ENCODE data around the gene CDK4. TPM values are rescaled to one million over a fixed set of nuclear protein-coding genes. Genes with fewer than 3 reads are reported as not detected.

Gene CDK4
- total RNA-seq, 2 experiments from 2014 or later = 87.7 to 88.6 TPM

DNA sequence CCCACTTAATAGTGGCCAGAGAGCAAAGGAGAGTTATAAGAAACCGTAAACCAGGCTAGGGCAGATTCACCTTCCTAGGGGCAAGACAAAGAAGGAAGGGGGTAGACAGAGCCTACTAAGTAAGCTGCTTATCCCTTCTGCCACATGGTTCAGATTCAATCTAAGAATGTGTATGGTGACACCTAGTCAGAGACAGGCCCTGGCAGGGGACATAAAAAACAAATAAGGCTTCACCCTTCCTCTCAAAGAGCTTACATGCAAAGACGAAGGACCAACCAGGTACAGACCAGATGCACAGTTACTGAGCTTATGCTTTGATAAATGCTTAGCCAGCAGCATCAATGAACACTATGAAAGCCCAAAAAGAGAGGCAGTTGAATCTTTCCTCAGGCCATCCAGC is 10.4 kb upstream of the CDK4 start:
- no peak overlapping the region for H3K27ac Mint-ChIP-seq
- H3K36me3 Mint-ChIP-seq (ENCODE audit: low read depth) = peaks cover 12% of the 10 kb centered on the region
- no peak overlapping the region for H3K4me3 Mint-ChIP-seq
- POLR2A ChIA-PET = interaction anchor here (1.1 to 1.4 kb wide), 2 partner anchors 10 to 140 kb away, joined by 3 to 4 read pairs; partner anchors contain the start of genes EEF1AKMT3 and METTL1
- no peak for DNase-seq
- no peaks in the 10 kb centered on the region for H3K9me3 Mint-ChIP-seq
- H3K27me3 Mint-ChIP-seq = peaks cover 12% of the 10 kb centered on the region
- CTCF ChIA-PET = interaction anchor here (1.4 to 1.7 kb wide), 2 partner anchors 21 to 137 kb away, joined by 4 read pairs; no protein-coding TSS in a partner anchor
- peaks cover 39% of the 10 kb centered on the region for H3K4me1 Mint-ChIP-seq

DNA sequence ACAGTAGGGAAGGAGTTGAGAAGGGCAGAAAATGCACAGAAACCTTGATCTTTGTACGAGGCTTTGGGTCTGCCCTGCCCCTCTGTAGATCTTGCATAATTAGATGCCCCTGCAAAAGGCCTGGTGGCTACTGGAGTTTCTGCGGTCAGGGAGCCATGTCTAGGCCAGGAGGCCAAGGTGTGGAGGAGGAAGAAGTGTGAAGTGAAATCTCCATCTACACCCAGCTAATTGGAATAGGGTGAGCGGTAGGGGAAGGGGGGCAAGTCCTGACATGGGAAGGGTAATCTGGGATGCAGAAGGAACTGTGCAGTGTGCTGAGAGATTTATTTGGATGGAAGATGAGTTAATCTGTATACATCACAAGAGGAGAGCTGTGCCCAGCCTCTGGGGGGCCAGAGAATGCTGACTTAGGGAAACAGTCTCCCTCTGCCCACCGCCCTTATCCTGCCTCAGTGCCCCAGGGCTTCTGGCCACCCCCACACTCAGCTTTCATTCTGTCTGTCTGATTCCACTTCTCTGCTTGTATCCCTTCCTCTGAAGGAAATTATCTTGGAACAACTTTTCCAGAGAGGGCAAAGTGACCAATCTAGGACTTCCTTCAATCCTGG is 9.4 kb upstream of the CDK4 start:
- no peak for DNase-seq
- Mint-ChIP-seq H3K4me1 (peaks cover 43% of the 10 kb centered on the region), H3K27ac (no peak overlapping the region), H3K9me3 (no peaks in the 10 kb centered on the region), H3K36me3 (ENCODE audit: low read depth) (peaks cover 17% of the 10 kb centered on the region), H3K4me3 (no peak overlapping the region), H3K27me3 (peaks cover 10% of the 10 kb centered on the region)
- POLR2A ChIA-PET = interaction anchor here (1.1 to 2.2 kb wide), 2 partner anchors 22 to 141 kb away, joined by 3 to 7 read pairs; no protein-coding TSS in a partner anchor
- CTCF ChIA-PET = interaction anchor here (1.4 kb wide), 1 partner anchor 138 kb away, joined by 4 read pairs; no protein-coding TSS in a partner anchor

DNA sequence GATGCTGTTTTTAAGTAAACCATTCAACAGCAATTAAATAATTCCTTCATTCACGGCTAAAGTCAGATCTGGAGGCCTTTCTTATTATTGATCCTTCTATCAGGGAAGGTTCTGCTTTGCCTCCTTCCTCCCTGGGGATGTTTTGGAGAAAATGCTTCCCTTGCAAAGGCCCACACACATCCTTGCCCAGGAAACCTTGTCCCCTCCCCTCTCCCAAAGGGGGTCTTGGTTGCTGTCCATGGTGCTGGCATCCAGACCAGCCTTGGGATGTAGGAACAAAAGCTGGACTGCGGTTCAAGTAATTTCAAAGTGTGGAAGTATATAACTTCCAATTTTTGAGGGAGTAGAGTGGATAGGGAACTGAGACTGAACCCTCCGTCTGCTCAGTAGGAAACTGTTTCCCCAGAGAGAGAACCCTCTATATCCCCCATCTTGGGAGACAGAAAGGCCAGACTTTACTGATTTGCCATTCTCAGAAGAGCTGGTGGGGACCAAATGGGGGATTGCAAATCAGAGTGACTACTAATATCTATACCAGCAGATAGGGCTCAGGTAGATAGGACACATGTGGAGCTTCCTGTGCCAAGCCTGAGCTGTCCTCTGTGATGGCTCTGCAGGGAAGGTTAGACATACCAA is 8.4 kb upstream of the CDK4 start:
- ChIA-PET POLR2A (interaction anchor here (2.0 to 2.2 kb wide), 2 partner anchors 8 to 23 kb away, joined by 5 to 7 read pairs; no protein-coding TSS in a partner anchor), CTCF (interaction anchor here (0.5 to 2.3 kb wide), 7 partner anchors 16 to 138 kb away, joined by 3 to 8 read pairs (median 4); partner anchors contain the start of gene TSPAN31)
- Mint-ChIP-seq H3K9me3 (no peaks in the 10 kb centered on the region), H3K4me3 (no peak overlapping the region), H3K4me1 (peaks cover 40% of the 10 kb centered on the region), H3K27ac (no peak overlapping the region), H3K36me3 (ENCODE audit: low read depth) (peaks cover 17% of the 10 kb centered on the region), H3K27me3 (peaks cover 3% of the 10 kb centered on the region)
- DNase-seq = no peak

DNA sequence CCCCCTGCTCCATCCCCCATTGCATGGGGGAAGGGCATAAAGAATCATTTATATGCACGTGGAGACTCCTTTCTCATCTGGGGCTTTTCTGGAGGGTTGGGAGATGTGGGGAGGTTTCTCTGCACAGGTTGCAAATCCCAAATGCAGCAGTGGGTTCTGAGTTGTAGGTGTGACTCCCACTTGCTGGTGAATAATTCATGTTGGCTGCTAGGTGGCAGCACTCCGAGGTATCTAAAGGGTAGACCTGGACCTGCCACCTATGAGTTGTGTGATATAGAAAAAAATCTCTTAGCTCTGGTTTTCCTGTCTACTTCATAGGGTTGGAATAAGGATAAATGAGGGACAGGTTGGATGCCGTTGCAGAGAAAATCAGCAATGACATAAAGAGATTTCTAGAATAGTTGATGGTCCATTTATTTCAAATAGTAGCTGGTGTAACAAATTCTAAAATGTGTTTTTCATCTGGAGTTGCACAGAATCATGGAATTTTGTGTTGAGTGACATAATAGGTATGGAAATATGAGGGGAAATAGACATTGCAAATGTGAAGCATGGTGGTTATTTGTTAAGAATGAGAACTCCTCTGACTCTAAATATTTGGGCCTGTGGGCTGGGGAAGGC is 7.4 kb upstream of the CDK4 start:
- Mint-ChIP-seq H3K27me3 (peaks cover 2% of the 10 kb centered on the region), H3K36me3 (ENCODE audit: low read depth) (peaks cover 17% of the 10 kb centered on the region), H3K27ac (no peak overlapping the region), H3K4me1 (peaks cover 34% of the 10 kb centered on the region), H3K4me3 (no peak overlapping the region), H3K9me3 (no peaks in the 10 kb centered on the region)
- POLR2A ChIA-PET = interaction anchor here (0.6 to 2.2 kb wide), 6 partner anchors 9 to 280 kb away, joined by 3 to 7 read pairs (median 4); partner anchors contain the start of genes ARHGAP9 and TSPAN31
- DNase-seq = peak; percentile 48
- CTCF ChIA-PET = interaction anchor here (0.6 to 2.3 kb wide), 18 partner anchors 8 to 146 kb away, joined by 3 to 10 read pairs (median 6); partner anchors contain the start of genes CYP27B1, EEF1AKMT3, METTL1 and TSFM

DNA sequence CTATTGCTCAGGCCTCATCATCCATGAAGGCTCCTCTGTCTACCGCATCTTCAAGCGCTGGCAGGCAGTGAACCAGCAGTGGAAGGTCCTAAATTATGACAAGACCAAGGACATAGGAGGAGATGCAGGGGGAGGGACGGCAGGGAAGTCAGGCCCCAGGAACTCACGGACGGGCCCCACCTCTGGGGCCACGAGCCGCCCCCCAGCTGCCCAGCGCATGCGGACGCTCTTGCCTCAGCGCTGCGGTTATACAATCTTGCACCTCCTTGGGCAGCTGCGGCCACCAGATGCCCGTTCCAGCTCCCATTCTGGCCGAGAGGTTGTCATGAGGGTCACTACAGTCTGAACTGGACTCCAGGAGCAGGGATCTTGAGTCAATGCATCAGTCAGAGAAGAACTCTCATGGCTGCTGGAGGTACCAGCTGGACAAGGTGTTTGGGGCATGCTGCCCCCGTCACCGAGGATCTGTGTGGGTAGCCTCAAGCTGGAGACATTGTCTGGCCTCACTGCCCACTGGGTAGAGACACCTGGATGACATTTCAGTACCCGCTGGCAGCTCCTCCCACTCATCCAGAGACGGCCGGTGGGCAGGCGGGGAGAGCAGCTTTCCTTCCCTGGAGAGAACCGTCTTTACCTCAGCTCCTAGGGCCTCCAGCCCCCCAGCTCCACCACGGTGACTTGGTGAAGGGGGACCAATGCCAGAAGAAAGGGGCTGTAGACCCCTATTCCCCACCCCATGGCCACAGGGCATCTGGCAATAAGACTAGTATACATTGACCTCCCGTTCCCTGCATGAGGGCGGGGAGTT is 6.6 kb upstream of the CDK4 start:
- DNase-seq = no peak
- CTCF ChIA-PET = interaction anchor here (1.0 to 2.3 kb wide), 15 partner anchors 9 to 147 kb away, joined by 3 to 10 read pairs (median 7); partner anchors contain the start of genes CYP27B1, EEF1AKMT3, METTL1 and TSFM
- Mint-ChIP-seq H3K4me3 (no peak overlapping the region), H3K27ac (no peak overlapping the region), H3K4me1 (peaks cover 36% of the 10 kb centered on the region), H3K9me3 (no peaks in the 10 kb centered on the region), H3K27me3 (peaks cover 3% of the 10 kb centered on the region), H3K36me3 (ENCODE audit: low read depth) (peaks cover 17% of the 10 kb centered on the region)
- POLR2A ChIA-PET = interaction anchor here (0.7 to 2.2 kb wide), 6 partner anchors 10 to 279 kb away, joined by 3 to 7 read pairs (median 4); partner anchors contain the start of genes ARHGAP9, TSFM and TSPAN31

DNA sequence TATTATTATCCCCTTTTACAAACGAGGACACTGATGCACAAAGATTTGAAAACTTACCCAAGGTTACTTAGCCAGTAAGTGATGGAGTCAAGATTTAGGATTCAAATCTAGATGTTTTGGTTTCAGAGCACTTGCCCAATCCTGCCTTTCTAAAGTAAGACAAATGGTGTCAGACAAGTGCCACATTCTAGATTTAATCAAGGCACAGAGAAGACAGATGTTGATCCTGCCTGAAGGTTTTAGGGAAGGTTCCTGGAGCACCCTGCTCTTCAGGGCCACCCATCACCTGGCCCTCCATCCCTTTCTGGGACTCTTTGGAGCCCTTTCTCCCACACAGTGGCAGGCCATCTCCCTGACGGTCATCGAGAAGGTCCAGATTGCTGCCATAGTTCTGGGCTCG is 5.7 kb upstream of the CDK4 start:
- ChIA-PET POLR2A (no interaction called here), CTCF (interaction anchor here (2.4 kb wide), 1 partner anchor 145 kb away, joined by 14 read pairs; no protein-coding TSS in a partner anchor)
- no peaks in the 10 kb centered on the region for H3K9me3 Mint-ChIP-seq
- no peak overlapping the region for H3K4me3 Mint-ChIP-seq
- H3K27ac Mint-ChIP-seq = no peak overlapping the region
- H3K36me3 Mint-ChIP-seq (ENCODE audit: low read depth) = peaks cover 17% of the 10 kb centered on the region
- DNase-seq = no peak
- H3K4me1 Mint-ChIP-seq = peaks cover 40% of the 10 kb centered on the region
- peaks cover 3% of the 10 kb centered on the region for H3K27me3 Mint-ChIP-seq

DNA sequence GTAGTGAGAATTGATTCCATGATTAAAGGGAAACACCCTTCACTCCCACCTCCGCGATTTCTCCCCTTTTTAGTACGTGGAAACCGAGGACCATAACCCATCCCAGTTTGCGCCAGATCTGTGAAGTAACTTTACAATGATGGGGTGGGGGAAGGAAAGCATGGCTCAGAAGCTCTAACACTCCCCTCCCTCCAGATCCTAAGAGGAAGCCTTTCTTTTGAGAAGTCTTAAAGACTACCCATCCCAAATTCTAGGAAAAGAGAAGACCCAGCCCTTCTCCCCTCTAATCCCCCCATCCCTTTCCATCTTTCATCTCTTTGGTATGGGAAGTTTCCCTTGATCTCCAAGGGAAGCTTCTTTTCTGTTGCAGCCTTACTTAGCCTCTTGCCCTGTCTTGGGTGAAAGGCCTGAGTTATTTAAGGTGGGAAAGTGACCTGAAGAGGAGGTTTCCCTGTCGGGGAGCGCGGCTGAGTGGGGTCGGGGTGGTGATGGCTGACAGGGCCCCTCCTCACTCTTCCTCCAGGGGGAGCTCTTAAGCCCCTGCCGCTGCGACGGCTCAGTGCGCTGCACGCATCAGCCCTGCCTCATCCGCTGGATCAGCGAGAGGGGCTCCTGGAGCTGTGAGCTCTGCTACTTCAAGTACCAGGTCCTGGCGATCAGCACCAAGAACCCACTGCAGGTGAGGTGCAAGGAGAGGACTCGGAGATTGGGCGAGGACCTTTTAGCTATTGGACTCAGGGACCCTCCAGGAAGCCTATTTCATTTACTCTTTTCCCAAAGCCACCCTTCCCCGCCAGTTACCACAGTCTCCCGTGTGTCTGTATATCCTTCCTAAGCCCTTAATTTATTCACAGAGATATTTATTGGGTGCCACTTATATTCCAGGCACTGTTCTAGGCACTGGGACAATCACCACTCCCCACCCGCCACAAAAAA is 4.6 kb upstream of the CDK4 start:
- H3K27me3 Mint-ChIP-seq = peaks cover 3% of the 10 kb centered on the region
- ChIA-PET CTCF (interaction anchor here (0.5 to 2.4 kb wide), 25 partner anchors 8 to 329 kb away, joined by 3 to 39 read pairs (median 6); partner anchors contain the start of genes CTDSP2, CYP27B1, EEF1AKMT3 and METTL1), POLR2A (interaction anchor here (0.6 to 2.4 kb wide), 10 partner anchors 8 to 184 kb away, joined by 3 to 13 read pairs (median 4); partner anchors contain the start of genes ATP23, PIP4K2C, TSFM and TSPAN31)
- peak overlapping the region; percentile 78 for H3K4me3 Mint-ChIP-seq
- no peaks in the 10 kb centered on the region for H3K9me3 Mint-ChIP-seq
- H3K36me3 Mint-ChIP-seq (ENCODE audit: low read depth) = peaks cover 21% of the 10 kb centered on the region
- DNase-seq = peak; percentile 74
- H3K4me1 Mint-ChIP-seq = peaks cover 49% of the 10 kb centered on the region
- peak overlapping the region; percentile 8 for H3K27ac Mint-ChIP-seq

DNA sequence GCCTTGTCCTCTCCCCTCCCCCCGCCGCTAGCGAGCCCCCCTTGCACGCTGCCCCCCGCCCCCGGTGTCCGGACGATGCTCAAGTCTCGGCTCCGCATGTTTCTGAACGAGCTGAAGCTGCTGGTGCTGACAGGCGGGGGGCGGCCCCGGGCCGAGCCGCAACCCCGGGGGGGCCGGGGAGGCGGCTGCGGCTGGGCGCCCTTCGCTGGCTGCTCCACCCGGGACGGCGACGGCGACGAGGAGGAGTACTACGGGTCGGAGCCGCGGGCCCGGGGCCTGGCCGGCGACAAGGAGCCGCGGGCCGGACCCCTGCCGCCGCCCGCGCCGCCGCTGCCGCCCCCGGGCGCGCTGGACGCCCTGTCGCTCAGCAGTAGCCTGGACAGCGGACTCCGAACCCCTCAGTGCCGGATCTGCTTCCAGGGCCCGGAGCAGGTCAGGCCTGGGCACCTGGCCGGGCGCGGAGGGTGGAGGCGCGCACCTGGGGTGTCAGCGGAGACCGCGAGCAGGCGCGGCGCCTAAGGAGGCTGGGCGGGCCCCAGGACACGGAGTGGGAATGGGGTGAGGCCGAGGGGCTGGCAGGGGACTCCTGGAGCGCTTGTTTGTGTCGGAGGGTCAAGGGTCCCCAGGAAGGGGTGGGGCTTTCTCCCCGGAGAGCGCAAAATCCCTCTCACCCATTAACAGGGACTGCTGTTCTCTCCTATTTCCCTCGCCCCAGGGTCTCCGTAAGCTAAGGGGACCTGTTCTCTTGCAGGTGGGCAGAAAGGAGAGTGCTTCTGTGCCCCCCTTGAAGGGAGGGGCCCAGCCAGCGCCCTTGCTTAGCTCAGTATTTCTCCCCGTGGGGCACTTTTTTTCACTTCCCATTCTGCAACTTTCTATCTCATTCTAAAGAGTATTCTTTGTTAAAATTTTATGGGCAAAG is 3.6 kb upstream of the CDK4 start:
- Mint-ChIP-seq H3K4me1 (peaks cover 58% of the 10 kb centered on the region), H3K27ac (peak overlapping the region; percentile 8), H3K27me3 (peaks cover 3% of the 10 kb centered on the region), H3K4me3 (peak overlapping the region; percentile 78), H3K36me3 (ENCODE audit: low read depth) (peaks cover 28% of the 10 kb centered on the region), H3K9me3 (no peaks in the 10 kb centered on the region)
- ChIA-PET CTCF (interaction anchor here (0.6 to 2.4 kb wide), 18 partner anchors 9 to 209 kb away, joined by 3 to 39 read pairs (median 12); partner anchors contain the start of genes CYP27B1, EEF1AKMT3, METTL1 and TSFM), POLR2A (interaction anchor here (1.0 to 2.4 kb wide), 8 partner anchors 9 to 185 kb away, joined by 3 to 13 read pairs (median 5); partner anchors contain the start of genes ATP23, TSFM and TSPAN31)
- DNase-seq = peak; percentile 40

DNA sequence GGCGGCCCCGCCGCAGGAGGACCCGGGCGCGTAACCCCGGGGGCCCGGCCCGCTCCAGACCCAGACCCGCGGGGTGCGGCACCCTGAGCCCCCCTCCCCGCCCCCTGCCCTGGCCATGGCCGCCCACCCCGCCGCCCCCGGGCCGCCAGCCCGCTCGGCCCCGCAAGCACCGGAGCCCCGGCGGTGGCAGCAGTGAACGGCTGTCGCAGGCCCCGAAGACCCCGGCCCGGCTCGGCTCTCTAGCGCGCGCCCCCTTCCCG is 3.0 kb upstream of the CDK4 start:
- ChIA-PET CTCF (interaction anchor here (0.6 kb wide), 2 partner anchors 11 to 23 kb away, joined by 3 read pairs; no protein-coding TSS in a partner anchor), POLR2A (interaction anchor here (1.0 to 2.4 kb wide), 2 partner anchors 9 to 10 kb away, joined by 3 to 11 read pairs; partner anchors contain the start of gene TSPAN31)
- peaks cover 3% of the 10 kb centered on the region for H3K27me3 Mint-ChIP-seq
- H3K36me3 Mint-ChIP-seq (ENCODE audit: low read depth) = peaks cover 33% of the 10 kb centered on the region
- peak overlapping the region; percentile 28 for H3K4me3 Mint-ChIP-seq
- peaks cover 63% of the 10 kb centered on the region for H3K4me1 Mint-ChIP-seq
- H3K27ac Mint-ChIP-seq = no peak overlapping the region
- H3K9me3 Mint-ChIP-seq = no peaks in the 10 kb centered on the region
- DNase-seq = no peak

DNA sequence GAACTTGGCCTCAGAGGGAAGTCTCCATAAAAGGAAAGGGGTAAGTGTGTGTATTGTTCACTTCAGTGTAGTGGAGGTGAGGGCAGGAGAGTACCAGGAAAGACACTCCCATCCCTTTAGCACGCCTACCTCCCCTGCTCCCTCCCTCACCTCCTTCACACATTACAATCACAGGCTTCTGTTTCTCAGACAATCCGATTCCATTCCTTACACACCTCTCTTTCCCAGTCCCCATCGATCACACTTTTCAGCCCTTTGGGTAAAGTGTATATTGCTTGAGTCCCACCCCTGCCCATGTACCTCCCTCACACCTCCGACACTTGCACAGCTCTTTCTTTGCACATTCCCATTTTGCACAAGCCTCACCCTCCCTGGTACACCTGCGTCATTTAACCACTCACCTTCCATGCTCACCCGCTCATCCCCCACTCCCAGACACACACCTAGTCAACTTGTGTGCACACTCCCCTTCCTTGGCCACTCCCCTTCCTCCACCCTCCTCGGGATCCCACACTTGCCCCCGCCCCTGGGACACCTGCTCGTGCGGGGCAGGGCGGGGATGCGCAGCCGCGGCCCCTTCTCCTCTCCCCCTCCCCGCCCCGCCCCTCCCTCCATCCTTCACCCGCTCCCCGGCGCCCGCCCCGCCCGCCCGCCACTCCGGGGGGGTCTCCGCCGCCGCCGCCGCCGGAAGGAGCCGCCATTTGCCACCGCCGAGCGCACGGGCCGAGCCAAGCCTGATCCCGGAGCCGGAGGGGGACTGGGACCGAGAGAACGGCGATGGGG is 2.5 kb upstream of the CDK4 start, which contains the start of gene MARCHF9:
MARCHF9 (plus strand) TSS at position 693 of the 783 bp plus-strand sequence. CDS start 426 bp downstream, outside the sequence.
- peak within 1 kb of the TSS; percentile 81 for H3K27ac Mint-ChIP-seq

More for the DNA sequence above, 2.5 kb upstream of the CDK4 start, which contains the start of gene MARCHF9:
- Mint-ChIP-seq H3K4me1 (peaks cover 63% of the 10 kb centered on the region), H3K9me3 (no peaks in the 10 kb centered on the region), H3K4me3 (peak within 1 kb of the TSS; percentile 93), H3K36me3 (ENCODE audit: low read depth) (peaks cover 34% of the 10 kb centered on the region), H3K27me3 (peaks cover 3% of the 10 kb centered on the region)
- POLR2A ChIA-PET = interaction anchor here (1.0 to 2.4 kb wide), 5 partner anchors 10 to 17 kb away, joined by 3 to 11 read pairs (median 3); partner anchors contain the start of genes EEF1AKMT3, METTL1 and TSPAN31
- DNase-seq = peak; percentile 88
- CTCF ChIA-PET = interaction anchor here (0.6 kb wide), 2 partner anchors 11 to 23 kb away, joined by 3 read pairs; no protein-coding TSS in a partner anchor

Measured in activated CD4-positive, alpha-beta memory T cell treated with anti-CD3 and anti-CD28 coated beads, Interleukin-2, amount 10 ng/mL, durations not matched to agents 7 days and 5 days (primary cell).